Nephron (organoid): ENCODE data around the gene RNF220.
A peak's percentile ranks its signal among the peaks of the same experiment; 100 is the strongest.

Experiments
- H3K27ac Mint-ChIP-seq, 3 experiments: 2 replicates each; pipeline ENCODE4 v1.8.0; 2020; ENCODE audit warnings: mixed read lengths in 3 of 3, mild to moderate bottlenecking in 2 of 3, moderate library complexity in 1 of 3
- H3K27me3 Mint-ChIP-seq: 2 replicates; pipeline ENCODE4 v1.8.0; 2021; ENCODE audit warnings: low read depth, mild to moderate bottlenecking, moderate library complexity, mixed read lengths
- H3K36me3 Mint-ChIP-seq: 2 replicates; pipeline ENCODE4 v1.8.0; 2020; ENCODE audit warnings: low read depth, mixed read lengths
- H3K4me1 Mint-ChIP-seq: 2 replicates; pipeline ENCODE4 v1.8.0; 2020; ENCODE audit warnings: mixed read lengths
- H3K4me3 Mint-ChIP-seq, 3 experiments: 2 replicates each; pipeline ENCODE4 v1.8.0; 2020; ENCODE audit warnings: mild to moderate bottlenecking in 3 of 3, mixed read lengths in 3 of 3, moderate library complexity in 2 of 3
- H3K9me3 Mint-ChIP-seq: 2 replicates; pipeline ENCODE4 v1.8.0; 2020; ENCODE audit warnings: mixed read lengths
- CTCF ChIP-seq, 3 experiments: fragments of 200-600 bp; sonication (generic); IDR thresholded peaks; one replicate each; pipeline ENCODE4 v1.5.0; 2021; ENCODE audit warnings: antibody characterized with exemption in 3 of 3; ENCODE audit not compliant: unreplicated experiment in 3 of 3

The RNF220 gene

GRCh38 chr1:44642925-44643324, 237.9 kb downstream of the RNF220 start:
- Mint-ChIP-seq H3K27me3 (peaks cover 11% of the 10 kb centered on the region), H3K27ac (no peak overlapping the region), H3K4me1 (peaks cover 55% of the 10 kb centered on the region), H3K4me3 (no peak overlapping the region), H3K36me3 (peaks cover 70% of the 10 kb centered on the region), H3K9me3 (no peaks in the 10 kb centered on the region)
- no peak for TF ChIP-seq CTCF (IDR thresholded peaks at IDR 0.05; ENCODE audit: unreplicated experiment in 3 of 3)

GRCh38 chr1:44643721-44644334, 238.8 kb downstream of the RNF220 start:
- TF ChIP-seq CTCF (IDR thresholded peaks at IDR 0.05; ENCODE audit: unreplicated experiment in 3 of 3): no peak
- Mint-ChIP-seq H3K4me3 (no peak overlapping the region), H3K9me3 (no peaks in the 10 kb centered on the region), H3K36me3 (peaks cover 71% of the 10 kb centered on the region), H3K27ac (peak overlapping the region in 1 of 3 experiments; percentile 17), H3K4me1 (peaks cover 52% of the 10 kb centered on the region), H3K27me3 (peaks cover 15% of the 10 kb centered on the region)

GRCh38 chr1:44644806-44645205, 239.8 kb downstream of the RNF220 start:
- Mint-ChIP-seq H3K36me3 (peaks cover 71% of the 10 kb centered on the region), H3K27me3 (peaks cover 21% of the 10 kb centered on the region), H3K4me1 (peaks cover 58% of the 10 kb centered on the region), H3K9me3 (no peaks in the 10 kb centered on the region), H3K27ac (no peak overlapping the region), H3K4me3 (no peak overlapping the region)
- TF ChIP-seq CTCF (IDR thresholded peaks at IDR 0.05; ENCODE audit: unreplicated experiment in 3 of 3): no peak

- H3K27ac Mint-ChIP-seq: no peak overlapping the region
- no peak for TF ChIP-seq CTCF (IDR thresholded peaks at IDR 0.05; ENCODE audit: unreplicated experiment in 3 of 3)
- no peak overlapping the region for H3K4me3 Mint-ChIP-seq
- H3K4me1 Mint-ChIP-seq: peaks cover 58% of the 10 kb centered on the region
- peaks cover 21% of the 10 kb centered on the region for H3K27me3 Mint-ChIP-seq
- H3K9me3 Mint-ChIP-seq: no peaks in the 10 kb centered on the region
- peaks cover 70% of the 10 kb centered on the region for H3K36me3 Mint-ChIP-seq
Observed at GRCh38 chr1:44645476-44646244, 240.6 kb downstream of the RNF220 start.

- no peaks in the 10 kb centered on the region for H3K9me3 Mint-ChIP-seq
- H3K27ac Mint-ChIP-seq: no peak overlapping the region
- peaks cover 52% of the 10 kb centered on the region for H3K4me1 Mint-ChIP-seq
- peaks cover 18% of the 10 kb centered on the region for H3K27me3 Mint-ChIP-seq
- H3K4me3 Mint-ChIP-seq: no peak overlapping the region
- peaks cover 70% of the 10 kb centered on the region for H3K36me3 Mint-ChIP-seq
- no peak for TF ChIP-seq CTCF (IDR thresholded peaks at IDR 0.05; ENCODE audit: unreplicated experiment in 3 of 3)
Observed at GRCh38 chr1:44646261-44647110, 241.4 kb downstream of the RNF220 start.
